Neutrophil (primary cell): ENCODE results near the gene MCM3AP.

ENCODE experiments used
- H3K27ac ChIP-seq: fragments of 200-600 bp; sonication (generic); 2 replicates; pipeline ENCODE4 v1.5.1; 2016; ENCODE audit warnings: mild to moderate bottlenecking, moderate library complexity
- H3K27me3 ChIP-seq: fragments of 200-600 bp; sonication (generic); 2 replicates; pipeline ENCODE4 v1.6.0; 2016; ENCODE audit warnings: mild to moderate bottlenecking
- H3K36me3 ChIP-seq: fragments of 200-600 bp; sonication (generic); 2 replicates; pipeline ENCODE4 v1.5.1; 2017
- H3K4me1 ChIP-seq, 2 experiments: fragments of 200-600 bp in 1 of 2; sonication (generic) in 1 of 2; 1 replicate in 1 of 2; 2 replicates in 1 of 2; pipeline versions ENCODE4 v1.5.1 to v1.6.1; 2013 to 2016; ENCODE audit warnings: low read depth in 1 of 2, low read length in 1 of 2, mild to moderate bottlenecking in 1 of 2, moderate library complexity in 1 of 2; ENCODE audit not compliant: control insufficient read depth in 1 of 2, insufficient read depth in 1 of 2
- H3K4me3 ChIP-seq, 2 experiments: fragments of 200-600 bp in 1 of 2; sonication (generic) in 1 of 2; 1 replicate in 1 of 2; 2 replicates in 1 of 2; pipeline ENCODE4 v1.5.1; 2013 to 2016; ENCODE audit warnings: low read depth in 1 of 2, low read length in 1 of 2, mild to moderate bottlenecking in 1 of 2, moderate library complexity in 1 of 2
- H3K9me3 ChIP-seq: fragments of 200-600 bp; sonication (generic); 2 replicates; pipeline ENCODE4 v1.5.1; 2016
- TF ChIP-seq, protein P1 (sequence below): fragments of 200-600 bp; sonication (generic); IDR thresholded peaks from 2 replicates; pipeline ENCODE4 v1.5.1; 2016; ENCODE audit warnings: antibody characterized with exemption

MCM3AP gene

DNA sequence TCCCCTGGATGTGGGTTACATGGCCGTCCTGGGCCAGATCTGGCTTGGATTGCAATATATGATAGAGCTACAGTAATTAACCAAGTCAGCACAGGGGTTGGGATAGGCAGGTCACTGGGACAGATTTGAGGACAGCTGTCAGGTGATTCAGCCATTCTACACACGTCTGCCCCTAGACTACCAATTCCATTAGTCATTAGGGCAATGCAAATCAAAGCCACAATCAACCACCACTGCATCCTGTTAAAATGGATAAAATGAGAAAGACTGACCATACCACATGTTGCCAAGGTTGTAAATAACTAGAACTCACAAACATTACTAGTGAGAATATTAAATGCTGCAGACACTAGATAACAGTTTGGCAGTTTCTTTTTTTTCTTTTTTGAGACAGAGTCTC lies 22.2 kb upstream of the MCM3AP start:
- peaks cover 48% of the 10 kb centered on the region for H3K36me3 ChIP-seq
- TF ChIP-seq, protein P1, sequence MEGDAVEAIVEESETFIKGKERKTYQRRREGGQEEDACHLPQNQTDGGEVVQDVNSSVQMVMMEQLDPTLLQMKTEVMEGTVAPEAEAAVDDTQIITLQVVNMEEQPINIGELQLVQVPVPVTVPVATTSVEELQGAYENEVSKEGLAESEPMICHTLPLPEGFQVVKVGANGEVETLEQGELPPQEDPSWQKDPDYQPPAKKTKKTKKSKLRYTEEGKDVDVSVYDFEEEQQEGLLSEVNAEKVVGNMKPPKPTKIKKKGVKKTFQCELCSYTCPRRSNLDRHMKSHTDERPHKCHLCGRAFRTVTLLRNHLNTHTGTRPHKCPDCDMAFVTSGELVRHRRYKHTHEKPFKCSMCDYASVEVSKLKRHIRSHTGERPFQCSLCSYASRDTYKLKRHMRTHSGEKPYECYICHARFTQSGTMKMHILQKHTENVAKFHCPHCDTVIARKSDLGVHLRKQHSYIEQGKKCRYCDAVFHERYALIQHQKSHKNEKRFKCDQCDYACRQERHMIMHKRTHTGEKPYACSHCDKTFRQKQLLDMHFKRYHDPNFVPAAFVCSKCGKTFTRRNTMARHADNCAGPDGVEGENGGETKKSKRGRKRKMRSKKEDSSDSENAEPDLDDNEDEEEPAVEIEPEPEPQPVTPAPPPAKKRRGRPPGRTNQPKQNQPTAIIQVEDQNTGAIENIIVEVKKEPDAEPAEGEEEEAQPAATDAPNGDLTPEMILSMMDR = no peak
- no peak overlapping the region for H3K4me3 ChIP-seq
- no peak overlapping the region for H3K27ac ChIP-seq
- no peaks in the 10 kb centered on the region for H3K9me3 ChIP-seq
- no peaks in the 10 kb centered on the region for H3K27me3 ChIP-seq
- H3K4me1 ChIP-seq = no peaks in the 10 kb centered on the region

DNA sequence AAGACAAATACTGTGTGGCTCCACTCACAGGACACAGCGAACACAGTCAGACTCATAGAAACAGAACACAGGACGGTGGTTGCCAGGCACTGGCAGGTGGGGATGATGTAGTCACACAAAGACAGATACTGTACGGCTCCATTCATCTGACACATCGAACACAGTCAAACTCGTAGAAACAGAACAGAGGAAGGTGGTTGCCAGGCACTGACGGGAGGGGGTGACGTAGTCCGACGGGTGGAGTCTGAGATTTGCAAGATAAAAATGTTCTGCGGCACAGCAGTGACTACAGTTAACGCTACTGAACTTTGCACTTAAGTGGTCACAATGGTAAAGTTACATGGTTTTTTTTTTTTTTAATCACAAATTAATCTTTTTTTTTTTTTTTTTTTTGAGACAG lies 19.5 kb upstream of the MCM3AP start:
- Histone ChIP-seq H3K9me3 (no peaks in the 10 kb centered on the region), H3K4me1 (no peaks in the 10 kb centered on the region), H3K27me3 (no peaks in the 10 kb centered on the region), H3K36me3 (peaks cover 59% of the 10 kb centered on the region), H3K27ac (no peak overlapping the region), H3K4me3 (no peak overlapping the region)
- TF ChIP-seq, protein P1 = no peak

DNA sequence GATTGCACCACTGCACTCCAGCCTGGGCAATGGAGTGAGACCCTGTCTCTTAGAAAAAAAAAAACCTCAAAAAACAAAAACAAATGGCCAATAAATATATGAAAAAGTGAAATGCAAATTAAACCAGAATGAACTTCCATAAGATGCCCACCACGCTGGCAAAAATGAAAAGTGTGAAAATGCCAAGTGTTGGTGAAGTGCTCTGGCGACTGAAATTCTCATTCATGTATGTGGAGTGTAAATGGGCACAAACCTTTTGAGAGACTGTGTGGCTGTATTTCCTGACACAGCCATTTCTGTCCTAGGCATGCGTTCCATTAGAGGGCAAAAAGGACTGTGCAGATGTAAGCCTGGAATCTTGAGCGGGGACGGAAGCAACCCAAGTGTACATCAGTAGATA lies 19.0 kb upstream of the MCM3AP start:
- peaks cover 64% of the 10 kb centered on the region for H3K36me3 ChIP-seq

DNA sequence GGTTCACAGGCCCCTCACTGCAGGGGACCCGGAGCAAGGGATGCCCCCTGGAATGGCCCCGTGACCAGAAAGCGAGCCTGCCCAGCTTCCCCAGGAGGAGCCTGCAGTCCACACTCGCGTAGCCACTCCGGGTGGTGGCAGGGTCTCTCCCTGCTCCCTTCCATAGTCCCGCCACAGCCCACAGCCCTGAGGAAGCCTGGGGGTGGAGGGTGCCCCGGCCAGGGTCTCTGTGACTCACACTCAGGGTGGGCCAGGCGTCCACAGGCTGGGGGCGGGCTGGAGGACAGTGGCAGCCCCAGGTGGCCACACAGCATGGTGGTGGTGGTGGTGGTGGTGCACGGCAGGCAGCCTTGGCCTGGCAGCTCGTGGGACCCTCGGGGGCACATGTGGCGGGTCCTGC lies 16.3 kb upstream of the MCM3AP start:
- H3K36me3 ChIP-seq = peaks cover 47% of the 10 kb centered on the region
- no peak overlapping the region for H3K4me3 ChIP-seq
- no peaks in the 10 kb centered on the region for H3K9me3 ChIP-seq
- peaks cover 6 to 11% of the 10 kb centered on the region in 2 experiments for H3K4me1 ChIP-seq
- no peak overlapping the region for H3K27ac ChIP-seq
- TF ChIP-seq, protein P1 = no peak
- peaks cover 19% of the 10 kb centered on the region for H3K27me3 ChIP-seq

More for the DNA sequence above, 19.0 kb upstream of the MCM3AP start:
- TF ChIP-seq, protein P1 = no peak
- no peaks in the 10 kb centered on the region for H3K4me1 ChIP-seq
- no peaks in the 10 kb centered on the region for H3K9me3 ChIP-seq
- H3K4me3 ChIP-seq = no peak overlapping the region
- no peak overlapping the region for H3K27ac ChIP-seq
- H3K27me3 ChIP-seq = no peaks in the 10 kb centered on the region

DNA sequence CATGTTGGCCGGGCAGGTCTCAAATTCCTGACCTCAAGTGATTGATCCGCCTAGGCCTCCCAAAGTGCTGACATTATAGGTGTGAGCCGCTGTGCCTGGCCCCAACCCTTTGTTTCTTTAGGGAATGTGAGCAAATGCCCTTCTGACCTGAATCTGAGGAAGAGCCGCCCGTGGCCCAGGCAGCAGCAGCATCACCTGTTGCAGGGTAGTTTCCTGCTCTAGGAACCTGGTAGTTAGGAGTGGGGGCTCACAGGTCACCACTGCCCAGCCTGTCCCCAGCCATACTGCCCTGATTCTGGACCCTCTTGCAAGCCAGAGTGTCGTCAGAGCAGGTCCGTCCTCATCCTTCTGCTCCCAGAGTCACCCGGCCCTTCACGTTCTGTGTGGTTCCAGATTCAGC lies 13.8 kb upstream of the MCM3AP start:
- Histone ChIP-seq H3K27ac (no peak overlapping the region), H3K27me3 (peaks cover 41% of the 10 kb centered on the region), H3K4me3 (no peak overlapping the region), H3K9me3 (no peaks in the 10 kb centered on the region), H3K4me1 (peaks cover 6 to 11% of the 10 kb centered on the region in 2 experiments), H3K36me3 (peaks cover 34% of the 10 kb centered on the region)
- TF ChIP-seq, protein P1 = no peak
